ENCODE measurements around the gene GALNTL6.

The GALNTL6 gene

DNA sequence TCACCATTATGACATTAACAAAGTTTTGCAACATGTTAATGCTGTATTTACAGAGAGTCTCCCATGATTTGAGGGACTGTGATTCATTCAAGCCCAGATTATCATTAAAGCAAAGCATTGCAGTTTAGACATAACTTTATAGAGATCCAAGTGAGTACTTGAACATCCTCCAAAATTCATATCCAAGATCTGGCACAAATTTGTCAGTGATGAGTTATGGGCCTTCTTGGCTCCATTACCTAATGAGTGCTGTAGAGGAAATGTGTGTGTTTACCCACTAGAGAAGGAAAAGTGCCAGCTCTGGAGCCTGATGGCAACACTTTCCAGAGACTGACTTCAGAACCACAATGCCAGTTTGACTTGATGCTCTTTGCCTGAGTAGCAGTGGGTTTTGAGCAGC lies 432.3 kb downstream of the GALNTL6 start:
- DNase-seq (ENCODE audit: extremely low spot score), result no peak
- TF ChIP-seq NFRKB (IDR thresholded peaks at IDR 0.05) (no peak), L3MBTL2 (conservative IDR thresholded peaks at IDR 0.05) (no peak), FOXK2 (IDR thresholded peaks at IDR 0.05) (no peak), ELF4 (IDR thresholded peaks at IDR 0.05) (no peak), ARNT (IDR thresholded peaks at IDR 0.05) (no peak), SP1 (IDR thresholded peaks at IDR 0.05) (no peak), FOXA1 (IDR thresholded peaks at IDR 0.05) (no peak), HDGF (IDR thresholded peaks at IDR 0.05; ENCODE audit: borderline replicate concordance) (no peak), SUZ12 (IDR thresholded peaks at IDR 0.05) (no peak), CTBP1 (IDR thresholded peaks at IDR 0.05; ENCODE audit: borderline replicate concordance) (no peak), LEF1 (IDR thresholded peaks at IDR 0.05; ENCODE audit: borderline replicate concordance) (no peak), ZNF384 (IDR thresholded peaks at IDR 0.05) (no peak), BHLHE40 (IDR thresholded peaks at IDR 0.05; ENCODE audit: borderline replicate concordance) (no peak), FOXM1 (IDR thresholded peaks at IDR 0.05; ENCODE audit: borderline replicate concordance) (no peak)
- TF ChIP-seq, protein P1, sequence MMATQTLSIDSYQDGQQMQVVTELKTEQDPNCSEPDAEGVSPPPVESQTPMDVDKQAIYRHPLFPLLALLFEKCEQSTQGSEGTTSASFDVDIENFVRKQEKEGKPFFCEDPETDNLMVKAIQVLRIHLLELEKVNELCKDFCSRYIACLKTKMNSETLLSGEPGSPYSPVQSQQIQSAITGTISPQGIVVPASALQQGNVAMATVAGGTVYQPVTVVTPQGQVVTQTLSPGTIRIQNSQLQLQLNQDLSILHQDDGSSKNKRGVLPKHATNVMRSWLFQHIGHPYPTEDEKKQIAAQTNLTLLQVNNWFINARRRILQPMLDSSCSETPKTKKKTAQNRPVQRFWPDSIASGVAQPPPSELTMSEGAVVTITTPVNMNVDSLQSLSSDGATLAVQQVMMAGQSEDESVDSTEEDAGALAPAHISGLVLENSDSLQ (IDR thresholded peaks at IDR 0.05), result no peak
- POLR2A ChIA-PET, result no interaction called here

DNA sequence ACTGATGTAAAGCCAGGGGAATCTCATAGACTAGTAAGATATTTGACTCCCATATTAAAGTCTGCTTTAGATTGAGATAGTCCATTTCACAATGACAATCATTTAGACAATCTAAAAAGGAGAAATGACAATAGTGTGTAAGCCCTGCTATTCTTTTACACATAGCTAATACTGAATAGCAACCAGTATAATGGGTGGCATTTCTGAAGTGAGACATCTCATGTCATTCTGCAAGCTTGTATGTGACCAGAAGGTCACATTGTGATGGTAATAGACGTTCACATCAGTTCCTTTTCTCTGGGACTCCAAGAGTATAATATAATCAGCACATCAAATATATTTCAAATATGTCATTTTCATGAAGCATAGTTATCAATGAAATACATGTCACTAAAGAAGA lies 440.2 kb downstream of the GALNTL6 start:
- POLR2A ChIA-PET, result no interaction called here
- CTCF ChIA-PET, result no interaction called here
- DNase-seq (ENCODE audit: extremely low spot score), result no peak
- TF ChIP-seq ELF4 (IDR thresholded peaks at IDR 0.05) (no peak), HDGF (IDR thresholded peaks at IDR 0.05; ENCODE audit: borderline replicate concordance) (no peak), ARNT (IDR thresholded peaks at IDR 0.05) (no peak), BHLHE40 (IDR thresholded peaks at IDR 0.05; ENCODE audit: borderline replicate concordance) (no peak), TARDBP (IDR thresholded peaks at IDR 0.05) (no peak), FOXM1 (IDR thresholded peaks at IDR 0.05; ENCODE audit: borderline replicate concordance) (no peak), L3MBTL2 (conservative IDR thresholded peaks at IDR 0.05) (no peak), FOXK2 (IDR thresholded peaks at IDR 0.05) (no peak), LEF1 (IDR thresholded peaks at IDR 0.05; ENCODE audit: borderline replicate concordance) (no peak), ZNF384 (IDR thresholded peaks at IDR 0.05) (no peak), SUZ12 (IDR thresholded peaks at IDR 0.05) (no peak), FOXA1 (IDR thresholded peaks at IDR 0.05) (no peak), CTBP1 (IDR thresholded peaks at IDR 0.05; ENCODE audit: borderline replicate concordance) (no peak), SP1 (IDR thresholded peaks at IDR 0.05) (no peak), NFRKB (IDR thresholded peaks at IDR 0.05) (no peak)
- TF ChIP-seq, protein P1 (IDR thresholded peaks at IDR 0.05), result no peak

More for the DNA sequence above, 432.3 kb downstream of the GALNTL6 start:
- CTCF ChIA-PET, result no interaction called here

DNA sequence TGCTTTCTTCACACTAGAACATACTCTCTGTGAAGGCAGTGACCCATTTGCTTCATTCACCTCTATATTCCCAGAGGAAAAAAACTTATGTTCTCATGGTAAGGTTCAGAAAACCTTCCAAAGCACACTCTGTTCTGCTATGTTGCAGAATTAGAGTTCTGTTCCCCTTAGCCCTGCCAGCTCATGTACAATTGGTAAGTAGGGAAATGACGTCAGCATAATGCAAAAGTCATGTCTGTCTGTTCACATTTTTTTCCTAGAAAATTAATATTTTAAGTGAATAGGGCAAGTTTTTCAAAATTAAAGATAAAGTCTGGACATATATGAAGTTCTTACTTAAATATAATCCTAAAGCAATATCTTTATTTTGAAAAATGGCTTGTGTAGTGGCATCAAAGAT lies 443.6 kb downstream of the GALNTL6 start:
- ChIA-PET CTCF (no interaction called here), POLR2A (no interaction called here)
- no peak for DNase-seq (ENCODE audit: extremely low spot score)
- no peak for TF ChIP-seq NFRKB (IDR thresholded peaks at IDR 0.05)
- TF ChIP-seq ELF4 (IDR thresholded peaks at IDR 0.05), result no peak
- no peak for TF ChIP-seq LEF1 (IDR thresholded peaks at IDR 0.05; ENCODE audit: borderline replicate concordance)
- TF ChIP-seq L3MBTL2 (conservative IDR thresholded peaks at IDR 0.05), result no peak
- TF ChIP-seq SP1 (IDR thresholded peaks at IDR 0.05), result no peak
- TF ChIP-seq SUZ12 (IDR thresholded peaks at IDR 0.05), result no peak
- no peak for TF ChIP-seq BHLHE40 (IDR thresholded peaks at IDR 0.05; ENCODE audit: borderline replicate concordance)

DNA sequence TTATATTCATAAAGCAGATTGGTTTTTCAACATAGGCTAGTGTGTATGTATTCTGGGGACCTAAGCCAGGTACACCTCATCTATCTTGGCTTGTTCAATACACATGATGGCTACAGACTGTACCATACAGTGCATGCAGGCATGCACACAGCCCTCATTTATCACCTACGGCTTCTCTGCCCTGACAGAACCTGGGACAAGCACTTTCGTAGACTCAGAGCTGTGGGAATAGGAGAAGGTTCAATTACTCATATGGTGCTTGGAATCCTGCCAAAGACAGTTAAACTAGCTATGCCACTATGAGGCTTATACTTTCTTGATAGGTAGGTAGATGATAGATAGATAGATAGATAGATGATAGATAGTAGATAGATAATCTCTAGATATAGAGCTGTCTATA lies 457.2 kb downstream of the GALNTL6 start:
- ChIA-PET POLR2A (no interaction called here), CTCF (no interaction called here)
- TF ChIP-seq ELF4 (IDR thresholded peaks at IDR 0.05), result no peak
- TF ChIP-seq, protein P1 (IDR thresholded peaks at IDR 0.05), result peak; percentile 81
- DNase-seq (ENCODE audit: extremely low spot score), result peak; percentile 25

DNA sequence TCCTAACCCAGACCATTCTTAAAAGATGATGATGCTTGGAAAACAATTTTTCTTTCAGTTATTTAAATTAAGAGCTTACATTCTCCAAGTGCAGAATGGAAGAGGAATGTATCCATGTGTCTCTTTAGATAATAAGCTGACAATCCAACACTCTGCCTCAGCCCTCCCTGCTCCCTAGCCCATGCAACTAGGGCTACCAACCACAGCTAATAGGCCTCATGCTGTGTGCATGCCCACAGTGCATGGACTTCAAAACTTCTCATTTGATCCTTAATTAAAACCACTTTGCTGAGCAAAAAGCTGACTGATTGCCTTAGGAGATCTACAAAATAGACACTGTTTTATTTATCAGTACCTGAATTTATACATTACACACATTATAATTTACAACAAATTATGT lies 473.9 kb downstream of the GALNTL6 start:
- POLR2A ChIA-PET, result no interaction called here
- DNase-seq (ENCODE audit: extremely low spot score), result no peak
- CTCF ChIA-PET, result no interaction called here
- TF ChIP-seq HDGF (IDR thresholded peaks at IDR 0.05; ENCODE audit: borderline replicate concordance), result no peak
- no peak for TF ChIP-seq ZNF384 (IDR thresholded peaks at IDR 0.05)
- no peak for TF ChIP-seq FOXM1 (IDR thresholded peaks at IDR 0.05; ENCODE audit: borderline replicate concordance)
- TF ChIP-seq, protein P1 (IDR thresholded peaks at IDR 0.05), result no peak
- no peak for TF ChIP-seq TARDBP (IDR thresholded peaks at IDR 0.05)
- no peak for TF ChIP-seq BHLHE40 (IDR thresholded peaks at IDR 0.05; ENCODE audit: borderline replicate concordance)
- TF ChIP-seq NFRKB (IDR thresholded peaks at IDR 0.05), result no peak
- no peak for TF ChIP-seq ELF4 (IDR thresholded peaks at IDR 0.05)
- no peak for TF ChIP-seq L3MBTL2 (conservative IDR thresholded peaks at IDR 0.05)
- TF ChIP-seq ARNT (IDR thresholded peaks at IDR 0.05), result no peak
- no peak for TF ChIP-seq SUZ12 (IDR thresholded peaks at IDR 0.05)
- no peak for TF ChIP-seq FOXA1 (IDR thresholded peaks at IDR 0.05)
- TF ChIP-seq FOXK2 (IDR thresholded peaks at IDR 0.05), result no peak
- no peak for TF ChIP-seq LEF1 (IDR thresholded peaks at IDR 0.05; ENCODE audit: borderline replicate concordance)
- TF ChIP-seq SP1 (IDR thresholded peaks at IDR 0.05), result no peak
- no peak for TF ChIP-seq CTBP1 (IDR thresholded peaks at IDR 0.05; ENCODE audit: borderline replicate concordance)

DNA sequence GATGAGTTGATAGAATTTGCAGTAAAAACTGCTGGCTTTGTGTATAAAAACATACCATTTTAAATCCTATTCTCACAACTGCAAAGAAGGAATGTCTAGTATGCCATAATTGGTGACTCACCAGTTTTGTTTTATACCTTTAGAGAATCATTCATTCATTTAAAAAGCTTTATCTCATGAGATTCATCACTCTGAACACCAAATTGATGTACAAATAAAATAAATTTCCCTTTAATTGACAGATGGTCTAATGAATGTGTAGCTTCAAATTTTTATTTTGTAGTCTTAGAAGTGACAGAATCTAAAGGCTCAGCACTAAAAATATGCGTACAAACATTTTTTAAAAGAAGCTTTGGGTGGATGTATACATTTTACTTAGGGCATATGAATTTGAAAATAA lies 492.5 kb downstream of the GALNTL6 start:
- no peak for TF ChIP-seq L3MBTL2 (conservative IDR thresholded peaks at IDR 0.05)
- no peak for TF ChIP-seq HDGF (IDR thresholded peaks at IDR 0.05; ENCODE audit: borderline replicate concordance)
- TF ChIP-seq LEF1 (IDR thresholded peaks at IDR 0.05; ENCODE audit: borderline replicate concordance), result no peak
- TF ChIP-seq CTBP1 (IDR thresholded peaks at IDR 0.05; ENCODE audit: borderline replicate concordance), result no peak
- no peak for TF ChIP-seq FOXM1 (IDR thresholded peaks at IDR 0.05; ENCODE audit: borderline replicate concordance)
- TF ChIP-seq SUZ12 (IDR thresholded peaks at IDR 0.05), result no peak
- TF ChIP-seq ELF4 (IDR thresholded peaks at IDR 0.05), result no peak
- no peak for TF ChIP-seq TARDBP (IDR thresholded peaks at IDR 0.05)
- TF ChIP-seq NFRKB (IDR thresholded peaks at IDR 0.05), result no peak
- no peak for TF ChIP-seq ARNT (IDR thresholded peaks at IDR 0.05)
- no peak for TF ChIP-seq BHLHE40 (IDR thresholded peaks at IDR 0.05; ENCODE audit: borderline replicate concordance)
- no peak for TF ChIP-seq FOXK2 (IDR thresholded peaks at IDR 0.05)
- TF ChIP-seq SP1 (IDR thresholded peaks at IDR 0.05), result no peak
- TF ChIP-seq FOXA1 (IDR thresholded peaks at IDR 0.05), result no peak
- no peak for TF ChIP-seq ZNF384 (IDR thresholded peaks at IDR 0.05)
- DNase-seq (ENCODE audit: extremely low spot score), result no peak
- POLR2A ChIA-PET, result no interaction called here
- CTCF ChIA-PET, result no interaction called here
